ENCODE data around the gene PRR15.

GRCh38 chr7:29547421-29547820, 16.2 kb upstream of the PRR15 start:
- TF ChIP-seq CTCF (conservative IDR thresholded peaks at IDR 0.05; ENCODE audit: low read length) (no peak), EZH2phosphoT487 (IDR thresholded peaks at IDR 0.05; ENCODE audit: borderline replicate concordance, low read depth, low read length) (no peak)
